ENCODE measurements around the gene UTS2B. TPM values are rescaled to one million over a fixed set of nuclear protein-coding genes. Genes with fewer than 3 reads are reported as not detected.

UTS2B gene
- total and polyA plus RNA-seq, 2 of the 4 experiments (the other 2 are of a cell fraction), result 0.72 to 0.79 TPM

GRCh38 chr3:191334346-191334893, 4.1 kb upstream of the UTS2B start:
- H3K4me2 ChIP-seq (ENCODE audit: low read depth, low read length), result no peak overlapping the region
- H2AK5ac ChIP-seq (ENCODE audit: low read depth, low read length), result no peak overlapping the region
- H3K9me3 ChIP-seq (ENCODE audit: control insufficient read depth, insufficient read depth, low read length), result no peaks in the 10 kb centered on the region
- H2BK120ac ChIP-seq (ENCODE audit: low read depth, low read length), result no peak overlapping the region
- H3K23ac ChIP-seq (ENCODE audit: low read depth, low read length), result peak overlapping the region; percentile 76; the same call in 1 of the 2 replicates
- no peak overlapping the region for H2BK15ac ChIP-seq (ENCODE audit: low read depth, low read length)
- dilution Hi-C loops (cut with HindIII; ENCODE audit: low sequenced_read_pairs, unreplicated experiment) (no loop called here), intact Hi-C loops (cut with micrococcal nuclease) (loop anchor here (5.0 kb wide), 1 partner anchor 43 kb away; no protein-coding TSS in a partner anchor), in situ Hi-C loops (cut with MboI; ENCODE audit: low sequenced_read_pairs) (loop anchor here (25.0 kb wide), 1 partner anchor 1553 kb away; no protein-coding TSS in a partner anchor)
- H3K18ac ChIP-seq (ENCODE audit: low read depth, low read length), result no peak overlapping the region
- ChIA-PET CTCF (no interaction called here), POLR2A (ENCODE audit: unreplicated experiment) (no interaction called here)
- H3K27me3 ChIP-seq (ENCODE audit: control insufficient read depth, insufficient read depth, low read length), result no peaks in the 10 kb centered on the region
- no CpG with 5 or more reads among the region's 4 CpGs for WGBS, 2 experiments (ENCODE audit: extremely low coverage in 2 of 2, insufficient read length in 1 of 2)
- no peak overlapping the region for H2AFZ ChIP-seq (replicated peaks; ENCODE audit: low read length, poor library complexity)
- DNase-seq (no peak), ATAC-seq (ENCODE audit: low read depth) (no peak)
- H4K5ac ChIP-seq (ENCODE audit: low read depth, low read length), result no peak overlapping the region
- peak overlapping the region; percentile 55; the same call in 1 of the 2 replicates for H3K14ac ChIP-seq (replicated peaks; ENCODE audit: low read depth, low read length)
- no TSS peak for BruUV-seq (replicated peaks)
- H3K36me3 ChIP-seq (ENCODE audit: control insufficient read depth, insufficient read depth, low read length), result no peaks in the 10 kb centered on the region
- H4K20me1 ChIP-seq (ENCODE audit: insufficient read depth, low read length), result peaks cover 3% of the 10 kb centered on the region; the same call in 1 of the 2 replicates
- no peak overlapping the region for H3K9ac ChIP-seq (ENCODE audit: low read depth, low read length)
- H3K79me1 ChIP-seq (ENCODE audit: low read depth in 1 of 2, low read length in 2 of 2), result peaks cover 0 to 21% of the 10 kb centered on the region in 2 experiments; a peak in 3 of 4 replicates
- no peak overlapping the region for H2BK20ac ChIP-seq (ENCODE audit: low read depth, low read length)
- H2BK5ac ChIP-seq (ENCODE audit: low read depth, low read length, poor library complexity, severe bottlenecking), result peak overlapping the region; percentile 73
- no peak overlapping the region for H3K4me3 ChIP-seq (ENCODE audit: insufficient read depth, low read depth, low read length)
- no peak overlapping the region for H3K4ac ChIP-seq (ENCODE audit: low read depth, low read length)
- TF ChIP-seq RAD21 (IDR thresholded peaks at IDR 0.05; ENCODE audit: low read length) (no peak), MXI1 (IDR thresholded peaks at IDR 0.05; ENCODE audit: borderline replicate concordance, low read depth, low read length) (no peak), SMC3 (IDR thresholded peaks at IDR 0.05; ENCODE audit: low read depth, low read length) (no peak), POLR2A (IDR thresholded peaks at IDR 0.05; ENCODE audit: low read depth, low read length) (no peak), NFE2L2 (IDR thresholded peaks at IDR 0.05; ENCODE audit: low read depth, low read length) (no peak), CEBPB (IDR thresholded peaks at IDR 0.05; ENCODE audit: low read depth, low read length) (no peak), FOS (IDR thresholded peaks at IDR 0.05; ENCODE audit: low read depth, low read length) (no peak), BHLHE40 (IDR thresholded peaks at IDR 0.05; ENCODE audit: low read depth, low read length) (no peak), RFX5 (IDR thresholded peaks at IDR 0.05; ENCODE audit: low read depth, low read length) (no peak), MAZ (IDR thresholded peaks at IDR 0.05; ENCODE audit: borderline replicate concordance, low read depth, low read length) (no peak), RCOR1 (IDR thresholded peaks at IDR 0.05; ENCODE audit: insufficient replicate concordance, low read length) (no peak), CHD1 (IDR thresholded peaks at IDR 0.05; ENCODE audit: low read depth, low read length) (no peak)
- TF ChIP-seq, protein P1, sequence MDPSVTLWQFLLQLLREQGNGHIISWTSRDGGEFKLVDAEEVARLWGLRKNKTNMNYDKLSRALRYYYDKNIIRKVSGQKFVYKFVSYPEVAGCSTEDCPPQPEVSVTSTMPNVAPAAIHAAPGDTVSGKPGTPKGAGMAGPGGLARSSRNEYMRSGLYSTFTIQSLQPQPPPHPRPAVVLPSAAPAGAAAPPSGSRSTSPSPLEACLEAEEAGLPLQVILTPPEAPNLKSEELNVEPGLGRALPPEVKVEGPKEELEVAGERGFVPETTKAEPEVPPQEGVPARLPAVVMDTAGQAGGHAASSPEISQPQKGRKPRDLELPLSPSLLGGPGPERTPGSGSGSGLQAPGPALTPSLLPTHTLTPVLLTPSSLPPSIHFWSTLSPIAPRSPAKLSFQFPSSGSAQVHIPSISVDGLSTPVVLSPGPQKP (IDR thresholded peaks at IDR 0.05; ENCODE audit: borderline replicate concordance, low read depth, low read length), result no peak
- TF ChIP-seq, protein P2, sequence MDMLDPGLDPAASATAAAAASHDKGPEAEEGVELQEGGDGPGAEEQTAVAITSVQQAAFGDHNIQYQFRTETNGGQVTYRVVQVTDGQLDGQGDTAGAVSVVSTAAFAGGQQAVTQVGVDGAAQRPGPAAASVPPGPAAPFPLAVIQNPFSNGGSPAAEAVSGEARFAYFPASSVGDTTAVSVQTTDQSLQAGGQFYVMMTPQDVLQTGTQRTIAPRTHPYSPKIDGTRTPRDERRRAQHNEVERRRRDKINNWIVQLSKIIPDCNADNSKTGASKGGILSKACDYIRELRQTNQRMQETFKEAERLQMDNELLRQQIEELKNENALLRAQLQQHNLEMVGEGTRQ (IDR thresholded peaks at IDR 0.05; ENCODE audit: low read depth, low read length), result no peak
- no peak overlapping the region for H4K91ac ChIP-seq (ENCODE audit: insufficient read depth, low read depth, low read length)
- H3K27ac ChIP-seq (ENCODE audit: insufficient read depth, low read length), result no peak overlapping the region
- no peak overlapping the region for H2AK9ac ChIP-seq (replicated peaks; ENCODE audit: low read depth, low read length, poor library complexity)
- no peak overlapping the region for H3K56ac ChIP-seq (ENCODE audit: extremely low read depth, insufficient read depth, low read length)
- no peak overlapping the region for H4K8ac ChIP-seq (ENCODE audit: low read depth in 2 of 2, low read length in 2 of 2)
- no peaks in the 10 kb centered on the region for H3K9me1 ChIP-seq (ENCODE audit: insufficient read depth, low read length)
- peaks cover 8% of the 10 kb centered on the region for H3K4me1 ChIP-seq (ENCODE audit: control insufficient read depth, insufficient read depth, low read length)

Measured in IMR-90 (cell line).